Measurements from ENCODE around the gene FAM174B.

The FAM174B gene

GRCh38 chr15:92638709-92639365 lies 16.7 kb downstream of the FAM174B start:
- no peak for DNase-seq (ENCODE audit: low read depth)

GRCh38 chr15:92638291-92638708 lies 17.3 kb downstream of the FAM174B start:
- no peak for DNase-seq (ENCODE audit: low read depth)

- DNase-seq (ENCODE audit: low read depth), result no peak
Measured at GRCh38 chr15:92637626-92638025, 17.9 kb downstream of the FAM174B start.

GRCh38 chr15:92636908-92637481 lies 18.6 kb downstream of the FAM174B start:
- no peak for DNase-seq (ENCODE audit: low read depth)

GRCh38 chr15:92636401-92636907 lies 19.1 kb downstream of the FAM174B start:
- DNase-seq (ENCODE audit: low read depth), result no peak

GRCh38 chr15:92634671-92635201 lies 20.8 kb downstream of the FAM174B start:
- no peak for DNase-seq (ENCODE audit: low read depth)

- DNase-seq (ENCODE audit: low read depth), result no peak
Measured at GRCh38 chr15:92634060-92634459, 21.5 kb downstream of the FAM174B start.

- DNase-seq (ENCODE audit: low read depth), result no peak
Measured at GRCh38 chr15:92633418-92633817, 22.2 kb downstream of the FAM174B start.

- no peak for DNase-seq (ENCODE audit: low read depth)
Measured at GRCh38 chr15:92633001-92633400, 22.6 kb downstream of the FAM174B start.

GRCh38 chr15:92631721-92632120 lies 23.9 kb downstream of the FAM174B start:
- no peak for DNase-seq (ENCODE audit: low read depth)

- DNase-seq (ENCODE audit: low read depth), result no peak
Measured at GRCh38 chr15:92629975-92630626, 25.5 kb downstream of the FAM174B start.

GRCh38 chr15:92629276-92629974 lies 26.1 kb downstream of the FAM174B start:
- no peak for DNase-seq (ENCODE audit: low read depth)

- DNase-seq (ENCODE audit: low read depth), result no peak
Measured at GRCh38 chr15:92627014-92627413, 28.6 kb downstream of the FAM174B start.

GRCh38 chr15:92625251-92625980 lies 30.2 kb downstream of the FAM174B start:
- DNase-seq (ENCODE audit: low read depth), result no peak

GRCh38 chr15:92624401-92624991 lies 31.1 kb downstream of the FAM174B start:
- DNase-seq (ENCODE audit: low read depth), result no peak

GRCh38 chr15:92623435-92623834 lies 32.1 kb downstream of the FAM174B start:
- DNase-seq (ENCODE audit: low read depth), result no peak

- DNase-seq (ENCODE audit: low read depth), result no peak
Measured at GRCh38 chr15:92621972-92622533, 33.5 kb downstream of the FAM174B start.

- no peak for DNase-seq (ENCODE audit: low read depth)
Measured at GRCh38 chr15:92620991-92621390, 34.6 kb downstream of the FAM174B start.

- DNase-seq (ENCODE audit: low read depth), result no peak
Measured at GRCh38 chr15:92619145-92620101, 36.2 kb downstream of the FAM174B start.
